ENCODE data around the gene FBLN1.

DNA sequence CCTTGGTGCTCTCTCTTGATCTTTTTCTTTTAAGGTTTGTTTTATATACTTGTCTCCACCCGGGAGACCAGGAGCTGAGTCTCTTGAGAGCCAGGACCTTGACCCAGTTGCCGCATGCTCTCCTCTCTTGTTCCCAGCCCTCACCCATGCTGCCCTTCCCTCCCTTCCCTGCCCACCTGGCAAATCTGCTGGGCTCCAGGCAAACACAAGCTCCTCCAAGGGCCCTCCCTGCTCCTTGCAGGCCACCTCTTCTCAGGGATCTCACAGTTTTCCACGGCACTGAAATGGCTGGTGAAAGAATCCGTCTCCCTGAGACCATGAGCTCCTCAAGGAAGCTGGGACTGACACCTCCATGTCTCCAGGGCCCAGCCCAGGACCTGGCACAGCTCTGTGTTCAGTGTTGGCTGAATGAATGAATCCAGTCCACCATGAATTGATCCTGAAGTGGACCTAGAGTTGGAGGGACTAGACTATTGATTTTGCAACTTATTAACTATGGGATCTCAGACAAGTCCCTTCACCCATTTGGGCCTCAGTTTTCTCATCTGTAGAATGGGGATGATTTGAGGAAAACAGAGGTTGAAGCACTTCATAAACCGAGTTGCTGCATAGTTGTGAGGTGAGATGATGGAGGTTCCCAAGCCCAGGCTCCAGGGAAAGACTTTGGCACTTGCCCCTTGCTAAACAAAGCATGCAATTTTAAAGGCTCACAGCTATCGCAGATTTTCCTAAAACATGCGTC, 25.1 kb upstream of the FBLN1 start:
- TF ChIP-seq, protein P1, sequence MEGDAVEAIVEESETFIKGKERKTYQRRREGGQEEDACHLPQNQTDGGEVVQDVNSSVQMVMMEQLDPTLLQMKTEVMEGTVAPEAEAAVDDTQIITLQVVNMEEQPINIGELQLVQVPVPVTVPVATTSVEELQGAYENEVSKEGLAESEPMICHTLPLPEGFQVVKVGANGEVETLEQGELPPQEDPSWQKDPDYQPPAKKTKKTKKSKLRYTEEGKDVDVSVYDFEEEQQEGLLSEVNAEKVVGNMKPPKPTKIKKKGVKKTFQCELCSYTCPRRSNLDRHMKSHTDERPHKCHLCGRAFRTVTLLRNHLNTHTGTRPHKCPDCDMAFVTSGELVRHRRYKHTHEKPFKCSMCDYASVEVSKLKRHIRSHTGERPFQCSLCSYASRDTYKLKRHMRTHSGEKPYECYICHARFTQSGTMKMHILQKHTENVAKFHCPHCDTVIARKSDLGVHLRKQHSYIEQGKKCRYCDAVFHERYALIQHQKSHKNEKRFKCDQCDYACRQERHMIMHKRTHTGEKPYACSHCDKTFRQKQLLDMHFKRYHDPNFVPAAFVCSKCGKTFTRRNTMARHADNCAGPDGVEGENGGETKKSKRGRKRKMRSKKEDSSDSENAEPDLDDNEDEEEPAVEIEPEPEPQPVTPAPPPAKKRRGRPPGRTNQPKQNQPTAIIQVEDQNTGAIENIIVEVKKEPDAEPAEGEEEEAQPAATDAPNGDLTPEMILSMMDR (conservative IDR thresholded peaks at IDR 0.05 in 1 of 2, IDR thresholded peaks at IDR 0.05 in 1 of 2; ENCODE audit: extremely low read depth in 1 of 2, insufficient read depth in 1 of 2, low read depth in 1 of 2, low read length in 2 of 2) = no peak
- TF ChIP-seq EZH2 (IDR thresholded peaks at IDR 0.05; ENCODE audit: borderline replicate concordance, low read length) = no peak
